IMR-90 (cell line): Measurements from ENCODE around the gene ANAPC5.

ENCODE experiments used
- BHLHE40 ChIP-seq: fragments of 150-350 bp; IDR thresholded peaks from 2 replicates; pipeline ENCODE4 v1.6.1; 2016; ENCODE audit warnings: mild to moderate bottlenecking, low read depth, low read length
- CEBPB ChIP-seq: IDR thresholded peaks from 2 replicates; pipeline ENCODE4 v1.6.1; 2012; ENCODE audit warnings: low read depth, low read length, improper control_type of control experiment
- CHD1 ChIP-seq: IDR thresholded peaks from 2 replicates; pipeline ENCODE4 v1.6.1; 2012; ENCODE audit warnings: low read depth, low read length, improper control_type of control experiment
- CTCF ChIP-seq: conservative IDR thresholded peaks from 2 replicates; pipeline ENCODE4 v1.5.1; 2012; ENCODE audit warnings: mild to moderate bottlenecking, low read depth, low read length, improper control_type of control experiment
- ELK1 ChIP-seq: fragments of 150-350 bp; IDR thresholded peaks from 2 replicates; pipeline ENCODE4 v1.6.1; 2016; ENCODE audit warnings: low read depth, mild to moderate bottlenecking, low read length, moderate library complexity, borderline replicate concordance
- MAFK ChIP-seq: IDR thresholded peaks from 2 replicates; pipeline ENCODE4 v1.6.1; 2012; ENCODE audit warnings: low read depth, low read length, improper control_type of control experiment
- MAZ ChIP-seq: IDR thresholded peaks from 2 replicates; pipeline ENCODE4 v1.6.1; 2012; ENCODE audit warnings: low read depth, mild to moderate bottlenecking, low read length, improper control_type of control experiment, moderate library complexity, borderline replicate concordance
- POLR2A ChIP-seq: IDR thresholded peaks from 2 replicates; pipeline ENCODE4 v1.6.1; 2012; ENCODE audit warnings: mild to moderate bottlenecking, low read depth, low read length
- RAD21 ChIP-seq: IDR thresholded peaks from 2 replicates; pipeline ENCODE4 v1.6.1; 2012; ENCODE audit warnings: low read length, improper control_type of control experiment

GRCh38 chr12:121357331-121357730 is 5.1 kb upstream of the ANAPC5 start:
- TF ChIP-seq CTCF = no peak
- no peak for TF ChIP-seq POLR2A
- TF ChIP-seq CHD1 = no peak
- no peak for TF ChIP-seq MAFK
- TF ChIP-seq MAZ = no peak
- no peak for TF ChIP-seq ELK1
- TF ChIP-seq CEBPB = no peak
- TF ChIP-seq BHLHE40 = no peak
- no peak for TF ChIP-seq RAD21
